HepG2 (cell line): ENCODE results near the gene CHN1. TPM values are rescaled to one million over a fixed set of nuclear protein-coding genes. Genes with fewer than 3 reads are reported as not detected.

Source experiments
- ATAC-seq: fragments of 200-7000 bp; cut with Tn5 transposase; 3 replicates; pipeline ENCODE4 v1.9.1; 2020; ENCODE audit warnings: mild to moderate bottlenecking, moderate library complexity
- BruUV-seq: library from RNA; stranded (reverse); fragments of 400-500 nt; replicated peaks from 2 replicates; lab custom pipeline; 2021; lab: Mats Ljungman, UMichigan
- CTCF ChIA-PET: fragments of 300-600 bp; formaldehyde crosslinking; extraction: SDS; loops from one replicate; lab custom pipeline; 2021; ENCODE audit warnings: low total read pairs, inconsistent platforms, low intra/inter-chr PET ratio; lab: Yijun Ruan, JAX
- POLR2A ChIA-PET: fragments of 350-600 bp; sonication (Branson Sonifier 250); formaldehyde crosslinking; loops from one replicate; lab custom pipeline; 2020; ENCODE audit warnings: antibody characterized with exemption, inconsistent platforms; lab: Yijun Ruan, JAX
- DNase-seq: peaks from one replicate; pipeline ENCODE4 v3.0.0-alpha.2; 2015; ENCODE audit warnings: low spot score
- FAIRE-seq: peaks from 3 replicates; lab custom pipeline; 2011; peaks lifted over from hg19 to GRCh38; lab: Jason Lieb, UNC
- H2AFZ ChIP-seq: one replicate; pipeline ENCODE4 v1.6.1; 2011; ENCODE audit warnings: low read length, inconsistent platforms
- H3K27ac ChIP-seq: fragments of 300-600 bp; 3 replicates; pipeline ENCODE4 v1.8.0; 2011; ENCODE audit warnings: mixed run types, mild to moderate bottlenecking, mixed read lengths, low read length, inconsistent platforms; ENCODE audit not compliant: insufficient read depth; ENCODE audit errors: extremely low read length
- H3K27me3 ChIP-seq, 2 experiments: fragments of 200-600 bp in 1 of 2; 2 replicates in 1 of 2; 3 replicates in 1 of 2; pipeline versions ENCODE4 v1.6.0 to v1.8.0; 2011; ENCODE audit warnings: low read length in 2 of 2, mild to moderate bottlenecking in 2 of 2, moderate library complexity in 2 of 2, inconsistent platforms in 1 of 2; ENCODE audit not compliant: insufficient read depth in 2 of 2, control insufficient read depth in 1 of 2
- H3K36me3 ChIP-seq, 2 experiments: fragments of 200-600 bp in 1 of 2; replicated peaks in 1 of 2; 2 replicates in 1 of 2; 3 replicates in 1 of 2; pipeline versions ENCODE4 v1.5.1 to v1.8.0; 2011; ENCODE audit warnings: low read length in 2 of 2, inconsistent platforms in 1 of 2; ENCODE audit not compliant: insufficient read depth in 2 of 2, control insufficient read depth in 1 of 2
- H3K4me1 ChIP-seq: 2 replicates; pipeline ENCODE4 v1.5.1; 2012; ENCODE audit warnings: low read length, inconsistent platforms; ENCODE audit not compliant: insufficient read depth
- H3K4me2 ChIP-seq: 2 replicates; pipeline ENCODE4 v1.6.0; 2011; ENCODE audit warnings: low read depth, low read length, inconsistent platforms
- H3K4me3 ChIP-seq, 3 experiments: fragments of 200-600 bp in 1 of 3; sonication (generic), shearing (Covaris generic) in 1 of 3; replicated peaks in 1 of 3; 2 replicates each; pipeline ENCODE4 v1.5.1; 2011 to 2016; ENCODE audit warnings: low read length in 3 of 3, inconsistent platforms in 2 of 3, low read depth in 2 of 3, mild to moderate bottlenecking in 2 of 3, control low read depth in 1 of 3, mixed read lengths in 1 of 3; ENCODE audit not compliant: insufficient read depth in 1 of 3
- H3K79me2 ChIP-seq: one replicate; pipeline ENCODE4 v1.6.1; 2011; ENCODE audit warnings: low read length, inconsistent platforms; ENCODE audit not compliant: insufficient read depth
- H3K9ac ChIP-seq: 2 replicates; pipeline ENCODE4 v1.6.0; 2011; ENCODE audit warnings: mild to moderate bottlenecking, low read depth, low read length, inconsistent platforms; ENCODE audit not compliant: insufficient read depth
- H3K9me3 ChIP-seq: 2 replicates; pipeline ENCODE4 v1.5.1; 2012; ENCODE audit warnings: mild to moderate bottlenecking, low read length
- H4K20me1 ChIP-seq: 2 replicates; pipeline ENCODE4 v1.6.0; 2011; ENCODE audit warnings: inconsistent platforms, mild to moderate bottlenecking, low read length, moderate library complexity; ENCODE audit not compliant: insufficient read depth
- ETV6 ChIP-seq: sonication (generic); formaldehyde crosslinking; conservative IDR thresholded peaks from 2 replicates; pipeline ENCODE4 v1.4.0; 2020; ENCODE audit warnings: missing genetic modification reagents
- MAFK ChIP-seq, 2 experiments: IDR thresholded peaks in 1 of 2; conservative IDR thresholded peaks in 1 of 2; 2 replicates each; pipeline ENCODE4 v1.6.1; 2011; ENCODE audit warnings: improper control_type of control experiment in 2 of 2, low read length in 2 of 2
- POLR2G ChIP-seq: fragments of 200-400 bp; formaldehyde crosslinking; IDR thresholded peaks from 2 replicates; pipeline ENCODE4 v1.6.1; 2018; ENCODE audit warnings: mild to moderate bottlenecking, low read depth, low read length, moderate library complexity
- RBM22 ChIP-seq: fragments of 200-400 bp; formaldehyde crosslinking; optimal IDR thresholded peaks from 2 replicates; pipeline ENCODE3; 2017; ENCODE audit warnings: mild to moderate bottlenecking, low read length, moderate library complexity
- TEF ChIP-seq: sonication (generic); formaldehyde crosslinking; IDR thresholded peaks from 2 replicates; pipeline ENCODE4 v1.5.0; 2020; ENCODE audit warnings: missing genetic modification reagents
- ZNF33B ChIP-seq: sonication (generic); formaldehyde crosslinking; IDR thresholded peaks from 2 replicates; pipeline ENCODE4 v1.5.1; 2020; ENCODE audit warnings: mild to moderate bottlenecking, missing genetic modification reagents
- ZNF609 ChIP-seq: sonication (generic); formaldehyde crosslinking; IDR thresholded peaks from 2 replicates; pipeline ENCODE4 v1.4.0; 2020; ENCODE audit warnings: mild to moderate bottlenecking, missing genetic modification reagents, borderline replicate concordance
- WGBS: methylation state at CpG from one replicate; pipeline ENCODE4 v1.1.6; 2017; ENCODE audit warnings: low lambda C conversion rate; 5-methylcytosine and 5-hydroxymethylcytosine counted together
- in situ Hi-C: cut with HindIII; loops from 2 replicates; pipeline ENCODE4 v1.10.0; 2017; ENCODE audit warnings: low pct_unique_long_range_greater_than_20kb; ENCODE audit not compliant: extremely low pct_ligation_motif_present
- intact Hi-C: fragments of 100-400 bp; cut with micrococcal nuclease; formaldehyde crosslinking; loops from one replicate; pipeline ENCODE4 v1.10.0; 2022; ENCODE audit not compliant: unreplicated experiment
- polyA plus RNA-seq, 8 experiments: library from polyadenylated mRNA; depleted of rRNA in 3 of 8; stranded (reverse) in 7 of 8; unstranded in 1 of 8; fragments of >200 nt; fragmentation: Illumina TruSeq in 4 of 8; extraction: Trizol in 4 of 8; gene quantifications; 2 replicates each; pipeline versions ENCODE4 v1.2.1 to v1.2.3, GENCODE V29; 2011 to 2016; ENCODE audit warnings: low read depth in 4 of 8, missing spikeins in 1 of 8, mixed read lengths in 1 of 8; ENCODE audit not compliant: insufficient read depth in 1 of 8
- total RNA-seq, 5 experiments: library from RNA; depleted of rRNA; stranded (reverse); fragments of >200 nt; fragmentation: Illumina TruSeq; extraction: Trizol; gene quantifications; 2 replicates each; pipeline ENCODE4 v1.2.3, GENCODE V29; 2016; ENCODE audit warnings: low read depth in 1 of 5

The CHN1 gene
- total and polyA plus RNA-seq, 2 of the 13 experiments (the other 11 are each of a cell fraction or from before 2014, with no cell fraction given) = 2.8 to 3.5 TPM

GRCh38 chr2:174971868-174972781 lies 33.1 kb downstream of the CHN1 start:
- TF ChIP-seq RBM22 (no peak), POLR2G (no peak), ZNF33B (CRISPR knock-in tag) (no peak), TEF (CRISPR knock-in tag) (no peak)
- Histone ChIP-seq H3K9me3 (no peaks in the 10 kb centered on the region), H2AFZ (no peak overlapping the region), H3K27me3 (no peaks in the 10 kb centered on the region), H3K4me1 (no peaks in the 10 kb centered on the region), H3K9ac (no peak overlapping the region), H3K27ac (no peak overlapping the region), H3K36me3 (no peaks in the 10 kb centered on the region), H3K4me3 (no peak overlapping the region), H3K4me2 (no peak overlapping the region), H3K79me2 (no peaks in the 10 kb centered on the region), H4K20me1 (no peaks in the 10 kb centered on the region)
- ChIA-PET CTCF (no interaction called here), POLR2A (no interaction called here)
- no peak for DNase-seq
- no peak for ATAC-seq
- intact Hi-C loops (no loop called here), in situ Hi-C loops (no loop called here)
- FAIRE-seq = no peak
- BruUV-seq = no TSS peak
- WGBS = 11% methylated on average over 7 of the region's 7 CpGs

GRCh38 chr2:174970092-174970491 lies 35.1 kb downstream of the CHN1 start:
- H3K4me3 ChIP-seq = no peak overlapping the region
- H3K79me2 ChIP-seq = no peaks in the 10 kb centered on the region
- intact Hi-C loops = no loop called here
- no TSS peak for BruUV-seq
- WGBS = 46% methylated on average over 1 of the region's 1 CpG
- H3K4me2 ChIP-seq = no peak overlapping the region
- ChIA-PET POLR2A (no interaction called here), CTCF (no interaction called here)
- no peaks in the 10 kb centered on the region for H3K9me3 ChIP-seq
- H4K20me1 ChIP-seq = no peaks in the 10 kb centered on the region
- no peak overlapping the region for H3K9ac ChIP-seq
- no peaks in the 10 kb centered on the region for H3K36me3 ChIP-seq
- no peaks in the 10 kb centered on the region for H3K4me1 ChIP-seq
- TF ChIP-seq MAFK (conservative IDR thresholded peaks at IDR 0.05 in 1 of 2, IDR thresholded peaks at IDR 0.05 in 1 of 2; ENCODE audit: low read length in 2 of 2) (no peak), ZNF609 (CRISPR knock-in tag) (no peak), ETV6 (no peak)
- in situ Hi-C loops = no loop called here
- H3K27me3 ChIP-seq = 0 out of 5 replicates have a peak, but pooled peaks cover 0 to 3% of the 10 kb centered on the region in 2 experiments
- FAIRE-seq (no peak), DNase-seq (no peak), ATAC-seq (no peak)
- H2AFZ ChIP-seq = no peak overlapping the region
- H3K27ac ChIP-seq = no peak overlapping the region
